ENCODE results near the gene MYT1.

Gene MYT1

DNA sequence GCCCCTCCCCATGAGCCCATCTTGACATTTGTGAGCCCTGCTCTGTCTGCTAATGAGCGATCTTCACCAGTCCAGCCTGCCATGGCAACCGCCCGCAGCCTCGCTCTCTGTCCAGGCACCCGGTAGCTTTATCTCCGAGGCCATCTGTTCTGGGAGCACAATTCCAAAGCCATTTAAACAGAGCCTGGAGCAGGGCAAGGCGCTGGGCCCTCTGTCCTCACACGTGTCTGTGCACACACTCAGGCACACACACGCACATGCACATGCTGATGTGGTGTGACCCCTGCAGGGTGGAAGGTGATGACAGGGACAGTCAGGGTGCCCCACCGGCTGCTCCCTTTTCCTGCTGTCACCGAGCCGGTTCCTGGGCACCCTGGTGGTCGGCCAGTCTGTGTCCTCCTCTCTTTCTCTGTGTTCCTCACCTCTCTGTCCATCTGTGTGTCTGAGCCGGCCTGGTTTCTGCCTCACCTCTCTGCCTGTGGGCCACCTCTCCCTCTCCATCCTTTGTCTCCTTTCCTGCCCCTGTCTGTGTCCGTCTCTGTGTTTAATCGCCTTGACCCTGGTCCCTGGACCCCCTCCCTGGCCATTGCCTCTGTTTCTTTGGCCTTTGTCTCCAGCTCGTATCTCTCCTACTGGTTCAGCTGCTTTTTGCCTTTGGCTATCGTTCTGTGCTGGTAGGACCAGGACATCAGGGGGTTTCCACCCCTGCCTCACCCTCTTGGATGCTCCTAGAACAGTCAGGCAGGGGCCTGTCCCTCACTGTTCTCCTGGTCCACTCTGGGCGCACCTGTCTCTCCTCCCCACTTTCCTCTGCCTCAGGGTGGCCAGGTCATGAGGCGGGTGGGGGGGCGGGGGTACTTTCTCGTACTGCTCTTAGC lies 8.8 kb upstream of the MYT1 start:
- no peak for DNase-seq

DNA sequence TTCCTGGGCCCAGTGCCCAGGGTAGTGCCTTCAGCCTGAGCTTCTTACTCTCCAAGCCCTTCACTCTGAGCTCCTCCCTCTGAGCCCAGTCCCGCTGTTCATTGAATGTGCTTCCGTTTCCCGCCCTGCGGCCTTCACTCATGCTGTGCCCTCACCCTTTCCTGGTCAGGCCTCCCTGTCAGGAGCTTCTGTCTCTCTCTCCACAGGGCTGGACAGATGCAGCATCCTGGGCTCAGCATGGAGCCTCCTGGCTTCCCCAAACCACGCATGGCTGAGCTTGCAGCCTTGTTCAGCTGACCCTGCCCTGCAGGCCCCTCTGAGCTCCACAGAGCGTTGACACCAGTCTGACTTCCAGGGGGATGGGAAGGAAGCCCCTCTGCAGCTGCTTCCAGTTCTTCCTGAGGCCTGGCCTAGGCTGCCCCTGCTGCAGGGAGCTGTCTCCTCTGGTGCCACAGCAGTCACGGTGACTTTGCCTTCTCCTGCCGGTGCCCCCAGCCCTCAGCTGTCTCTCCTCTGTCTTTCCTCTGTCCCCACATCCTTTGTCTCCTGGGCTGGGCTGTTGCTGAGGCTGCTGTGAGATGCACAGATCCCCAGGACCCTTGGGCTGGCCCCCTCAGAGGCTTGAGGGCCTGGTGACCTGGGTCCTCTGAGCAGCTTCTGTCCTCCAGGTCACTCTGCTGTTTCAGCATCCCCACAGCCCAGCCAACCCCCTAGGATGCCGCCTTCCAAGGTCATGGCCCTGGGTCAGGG lies 7.9 kb upstream of the MYT1 start:
- no peak for DNase-seq

DNA sequence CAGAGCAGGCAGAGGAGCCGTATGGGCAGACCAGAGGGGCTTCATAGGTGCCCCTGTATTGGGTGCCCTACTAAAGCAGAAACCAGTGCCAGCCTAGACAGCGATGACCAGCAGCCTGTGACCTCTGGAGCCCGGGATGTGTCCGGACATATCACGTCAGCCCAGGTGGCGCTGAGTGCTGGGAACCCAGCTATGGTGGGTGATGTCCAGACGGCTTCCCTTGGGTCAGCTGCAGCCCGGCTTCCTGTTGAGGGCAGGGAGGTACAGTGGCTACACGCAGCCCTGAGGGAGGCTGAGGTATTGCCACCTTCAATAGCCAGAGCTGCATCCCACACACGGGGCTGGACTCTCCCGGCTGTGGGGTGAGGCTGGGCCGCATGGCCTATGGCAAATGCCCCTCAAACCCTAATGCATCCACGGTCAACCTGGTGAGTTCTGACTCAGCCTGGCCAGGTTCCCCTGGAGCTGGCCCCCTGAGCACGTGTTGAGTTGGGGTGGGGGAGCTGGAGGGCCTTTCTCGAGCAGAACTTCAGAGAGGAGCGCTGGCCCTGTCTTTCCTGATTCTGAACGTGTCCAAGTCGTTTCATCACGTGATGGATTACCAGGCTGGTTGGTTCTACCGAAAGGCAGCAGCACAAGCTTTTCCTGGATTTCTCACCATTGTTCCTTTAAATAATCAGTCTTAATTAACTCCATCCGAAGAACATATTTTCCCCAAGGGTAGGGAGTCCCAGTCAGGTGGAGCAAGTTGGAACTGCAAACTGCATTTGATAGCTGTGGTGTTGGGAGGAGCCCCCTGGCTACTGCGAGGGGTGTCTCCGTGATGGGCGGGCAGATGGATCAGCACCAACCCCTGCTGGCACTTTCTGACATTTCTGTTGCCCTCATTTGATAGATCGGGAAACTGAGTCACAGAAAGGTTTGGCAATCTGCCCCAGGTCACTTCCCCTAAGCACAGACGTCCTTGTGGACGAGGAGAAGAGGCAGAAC lies 7.1 kb upstream of the MYT1 start:
- DNase-seq: no peak

DNA sequence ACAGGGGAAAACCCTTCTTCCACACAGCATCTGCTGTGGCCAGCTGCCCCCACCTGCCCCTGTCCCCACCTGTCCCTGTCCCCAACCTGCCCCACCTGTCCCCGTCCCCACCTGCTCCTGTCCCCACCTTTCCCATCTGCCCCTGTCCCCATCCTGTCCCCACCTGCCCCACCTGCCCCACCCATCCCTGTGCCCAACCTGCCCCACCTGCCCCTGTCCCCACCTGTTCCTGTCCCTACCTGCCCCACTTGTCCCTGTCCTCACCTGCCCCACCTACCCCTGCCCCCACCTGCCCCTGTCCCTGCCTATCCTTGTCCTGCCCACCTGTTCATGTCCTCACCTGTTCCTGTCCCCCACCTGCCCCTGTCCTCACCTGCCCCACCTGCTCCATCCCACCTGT lies 6.4 kb upstream of the MYT1 start:
- no peak for DNase-seq

DNA sequence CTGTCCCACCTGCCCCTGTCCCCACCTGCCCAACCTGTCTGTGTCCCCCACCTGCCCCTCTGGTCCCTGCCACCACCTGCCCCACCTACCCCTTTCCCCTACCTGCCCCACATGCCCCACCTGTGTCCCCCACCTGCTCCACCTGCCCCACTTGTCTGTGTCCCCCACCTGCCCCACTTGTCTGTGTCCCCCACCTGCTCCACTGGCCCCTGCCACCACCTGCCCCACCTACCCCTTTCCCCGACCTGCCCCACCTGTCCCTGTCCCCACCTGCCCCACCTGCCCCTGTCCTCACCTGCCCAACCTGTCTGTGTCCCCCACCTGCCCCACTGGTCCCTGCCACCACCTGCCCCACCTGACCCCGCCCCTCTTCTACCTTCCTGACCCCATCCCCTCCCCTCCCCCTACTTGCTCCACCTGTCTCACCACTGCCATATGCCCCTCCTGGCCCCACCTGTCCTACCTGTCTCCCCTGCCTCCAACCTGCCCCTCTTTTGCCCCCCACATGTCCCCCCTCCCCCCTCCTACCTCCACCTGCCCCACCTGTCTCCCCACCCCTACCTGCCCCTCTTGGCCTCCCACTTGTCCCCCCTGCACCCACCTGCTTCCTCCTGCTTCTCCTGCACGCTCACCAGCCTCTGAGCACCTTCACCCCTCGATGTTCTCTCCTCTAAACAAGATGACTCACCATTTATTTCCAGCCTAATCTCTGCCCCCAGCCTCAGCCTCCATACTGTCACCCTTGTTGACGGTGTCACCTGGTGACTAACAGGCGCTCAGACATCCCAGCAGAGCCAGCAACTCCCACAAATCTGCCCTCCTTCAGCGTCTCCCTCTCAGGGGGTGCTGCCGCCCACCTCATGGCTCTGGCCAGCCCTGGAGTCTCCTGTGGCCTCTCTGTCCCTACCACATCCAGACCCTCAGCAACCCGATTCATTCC lies 5.6 kb upstream of the MYT1 start:
- DNase-seq: no peak

DNA sequence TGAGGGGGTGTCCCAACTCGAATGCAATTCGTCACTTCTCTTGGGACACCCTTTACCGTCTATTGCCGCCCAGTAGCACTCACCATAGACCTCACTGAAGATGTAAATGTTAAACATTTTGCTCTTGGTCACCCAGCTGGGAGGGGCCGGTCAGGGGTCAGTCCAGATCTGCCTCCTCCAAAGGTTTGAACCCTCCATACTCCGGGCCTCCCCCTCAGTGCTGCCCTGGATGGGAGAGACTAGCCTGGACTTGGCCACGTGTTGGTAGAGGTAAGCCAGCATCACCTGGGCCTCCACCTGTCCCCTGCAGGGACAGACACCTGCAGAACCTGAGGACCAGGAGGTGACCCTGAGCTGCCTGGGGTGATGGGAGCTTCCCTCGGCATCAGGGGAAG lies 5.0 kb upstream of the MYT1 start:
- no peak for DNase-seq

DNA sequence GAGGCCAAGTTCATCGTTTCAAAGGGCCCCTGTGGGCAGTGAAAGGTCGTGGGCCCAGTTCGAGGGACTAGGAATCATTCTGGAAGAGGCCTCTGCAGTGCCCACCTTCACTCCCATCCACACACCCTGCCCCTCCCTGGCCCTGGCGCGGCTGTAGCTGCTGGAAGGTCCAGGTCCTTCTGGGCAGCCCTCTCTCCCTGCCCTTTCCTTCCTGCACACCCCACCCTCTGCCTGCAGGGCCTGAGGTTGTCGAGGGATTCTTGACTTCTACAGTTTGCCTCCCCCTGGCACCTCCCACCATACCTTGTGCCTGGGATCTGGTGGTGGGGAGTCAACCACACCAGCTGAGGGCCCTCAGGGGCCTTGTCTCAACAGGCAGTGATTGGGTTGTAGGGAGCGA lies 4.5 kb upstream of the MYT1 start:
- DNase-seq: no peak

DNA sequence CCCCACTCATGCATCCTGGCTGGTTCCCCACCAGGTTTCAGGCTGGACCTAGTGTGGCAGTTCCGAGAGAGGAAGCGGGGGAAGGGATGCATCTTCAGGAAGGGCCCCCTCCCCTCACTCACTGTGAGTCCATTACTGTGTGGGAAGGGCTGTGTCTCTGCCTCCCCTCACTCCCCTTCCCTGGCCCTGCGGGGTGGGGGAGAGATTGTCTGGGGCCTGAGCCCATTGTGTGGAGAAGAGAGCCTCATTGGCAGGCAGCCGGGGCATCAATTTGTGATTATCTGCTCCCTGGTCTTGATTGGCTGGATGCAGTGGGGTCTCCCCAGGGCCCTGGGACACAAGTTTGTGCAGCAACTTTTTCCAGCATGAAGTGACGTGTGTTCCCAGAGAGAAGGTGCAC lies 4.1 kb upstream of the MYT1 start:
- no peak for DNase-seq

DNA sequence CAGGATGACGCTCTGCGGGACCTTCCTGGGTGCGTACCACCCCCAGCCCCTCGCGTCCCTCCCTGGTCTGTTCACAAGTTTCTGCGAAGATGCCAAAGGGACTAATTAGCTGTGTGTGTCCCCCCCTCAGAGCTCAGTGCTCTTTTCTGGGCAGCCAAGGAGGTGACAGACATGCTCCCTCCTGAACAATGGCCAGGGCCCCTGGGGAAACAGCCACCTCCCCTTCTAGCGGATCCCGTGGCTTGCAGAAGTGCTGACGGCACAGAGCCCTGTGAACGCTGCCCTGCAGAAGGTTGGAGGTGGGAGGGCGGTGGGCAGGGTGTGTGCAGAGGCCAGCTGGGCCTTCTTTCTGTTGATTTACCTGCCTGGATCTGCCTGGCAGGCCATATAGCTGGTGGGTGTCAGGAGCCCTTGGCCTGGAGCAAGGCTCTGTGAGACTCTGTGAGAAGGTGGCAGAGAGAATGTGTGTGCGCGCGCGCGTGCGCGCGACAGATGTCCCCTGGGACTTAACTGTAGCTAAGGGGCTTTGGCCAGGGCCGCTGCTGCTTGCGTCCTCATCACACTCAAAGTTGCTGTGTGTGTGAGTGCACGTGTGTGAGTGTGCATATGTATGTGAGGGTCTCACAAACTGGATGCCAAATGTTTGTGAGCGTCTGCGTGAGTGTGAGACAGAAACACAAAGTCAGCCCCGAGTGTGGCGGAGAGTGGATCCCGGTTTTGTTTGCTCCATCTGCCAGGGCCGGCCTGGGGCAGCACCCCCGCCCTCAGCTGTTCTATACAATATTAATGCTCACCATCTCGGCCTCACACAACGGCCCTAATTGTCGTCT lies 3.5 kb upstream of the MYT1 start:
- DNase-seq: no peak

DNA sequence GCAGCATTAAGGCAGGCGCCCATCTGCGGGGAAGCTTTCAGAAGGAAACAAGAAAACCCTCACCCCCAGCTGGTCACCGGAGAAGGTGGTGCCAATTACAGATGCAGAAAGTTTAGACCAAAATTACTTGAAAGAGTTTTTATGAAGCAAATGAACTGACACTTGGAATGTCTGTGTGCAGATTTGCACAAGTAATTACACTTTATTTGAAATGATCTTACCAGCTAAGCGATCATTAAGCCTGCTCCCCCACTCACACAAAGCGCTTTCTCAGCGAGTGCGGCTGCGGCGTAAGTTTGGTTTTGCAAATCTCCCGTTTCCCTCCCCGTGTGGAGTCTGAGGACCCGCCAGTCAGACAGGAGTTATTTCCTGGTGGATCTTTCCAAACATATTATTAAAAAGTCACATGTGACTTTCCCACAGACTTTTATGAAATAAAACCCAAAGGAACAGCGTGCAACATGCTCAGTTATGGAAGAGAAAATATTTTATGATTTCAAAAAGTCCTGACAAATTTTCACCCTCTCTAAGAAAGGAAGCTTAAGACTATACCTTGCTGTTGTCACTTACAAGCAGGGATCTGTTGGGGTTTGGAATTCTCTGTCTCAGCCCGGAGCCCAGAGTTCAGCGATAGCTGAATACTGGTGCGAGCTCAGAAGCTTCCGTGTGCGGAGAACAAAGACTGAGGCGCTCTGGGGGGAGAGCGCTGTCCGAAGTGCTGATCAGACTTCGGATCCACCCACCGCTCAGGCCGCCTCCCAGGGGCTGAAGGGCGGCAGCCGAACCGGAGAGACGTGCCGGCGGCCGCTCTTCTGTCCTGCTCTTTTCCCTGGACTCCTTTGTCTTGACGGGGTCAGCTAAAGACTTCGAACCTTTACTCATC lies 2.7 kb upstream of the MYT1 start:
- DNase-seq: no peak

DNA sequence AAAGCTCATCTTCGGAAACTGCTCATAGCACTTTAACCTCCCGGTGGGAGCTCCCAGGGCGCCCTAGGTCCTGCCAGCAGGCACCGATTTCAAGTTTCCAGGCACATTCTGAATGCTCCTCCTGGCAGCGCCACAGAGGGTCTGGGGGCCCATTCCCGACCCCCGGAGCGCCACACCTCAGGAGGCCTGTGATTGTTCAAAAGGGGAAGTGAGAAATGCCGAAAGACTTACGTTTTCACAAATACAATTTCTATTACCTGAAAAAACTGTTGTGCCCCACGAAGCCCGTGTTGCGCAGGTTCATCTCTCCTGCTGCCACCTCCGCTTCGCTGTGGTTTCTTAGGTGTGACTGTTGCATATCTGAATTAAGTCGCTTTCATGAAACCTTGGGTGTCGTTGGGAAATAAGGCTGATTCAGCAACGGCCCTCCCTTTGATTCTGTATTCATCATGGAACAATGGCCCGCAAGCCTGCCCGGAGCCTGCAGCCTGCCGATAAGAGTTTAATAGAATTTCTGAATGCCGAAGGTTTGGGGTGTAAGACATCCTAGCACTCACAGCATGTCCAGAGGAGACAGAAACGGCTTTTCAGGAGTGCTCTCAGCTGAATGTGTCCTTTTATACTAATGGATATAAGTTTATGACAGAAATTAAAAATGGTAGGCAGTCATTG lies 1.9 kb upstream of the MYT1 start:
- no peak for DNase-seq

DNA sequence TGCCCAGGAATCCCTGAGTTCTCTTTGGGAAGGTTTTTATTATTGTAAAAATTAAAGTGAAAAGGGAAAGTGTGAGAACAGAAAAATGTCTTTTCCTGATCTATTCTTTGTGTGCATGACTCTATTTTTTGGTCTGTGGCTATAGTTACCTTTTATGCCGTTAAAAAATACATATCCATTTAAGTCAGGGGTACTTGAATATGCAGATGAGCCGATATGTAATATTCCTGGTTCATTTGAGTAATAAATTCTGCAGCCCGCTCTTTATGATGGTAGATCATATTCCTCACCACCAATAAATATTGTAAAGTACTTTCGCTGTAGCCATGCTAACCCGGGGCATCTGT lies 503 bp upstream of the MYT1 start:
- no peak for DNase-seq

DNA sequence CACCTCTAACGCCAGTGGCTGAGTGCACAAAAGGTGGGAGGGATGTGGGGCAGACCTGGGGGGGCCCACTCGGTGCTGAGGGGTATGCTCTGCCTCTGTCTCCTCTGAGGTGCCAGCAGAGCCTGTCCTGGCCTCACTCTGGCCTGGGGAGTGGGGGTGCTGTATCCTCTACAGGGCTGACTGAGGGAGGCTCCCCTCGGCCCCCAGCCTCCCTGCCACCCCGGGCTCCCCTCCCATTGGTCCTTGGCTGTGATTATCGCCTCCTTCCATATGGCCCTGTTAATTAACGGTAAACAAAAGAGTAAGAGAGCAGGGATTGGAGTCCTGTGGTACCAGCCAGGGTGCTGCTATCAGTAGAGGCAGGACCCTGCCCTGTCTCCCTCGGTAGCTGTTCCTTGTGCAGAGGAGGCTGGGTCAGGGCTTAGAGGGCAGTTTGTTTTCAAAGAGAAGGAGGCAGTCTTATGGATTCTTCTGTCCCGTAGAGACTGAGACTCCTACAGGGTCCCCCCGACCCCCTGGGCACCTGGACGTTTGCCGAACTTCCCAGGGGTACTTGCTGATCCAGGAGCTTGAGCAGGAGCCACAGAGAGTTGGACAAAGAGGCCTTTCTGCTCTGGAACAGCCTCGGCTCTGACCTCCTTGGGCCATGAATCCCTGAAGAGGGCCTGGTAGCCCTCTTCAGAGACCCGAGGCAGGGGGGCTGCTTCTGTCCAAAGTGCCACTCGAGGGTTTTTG lies 1.8 kb downstream of the MYT1 start:
- no peak for DNase-seq

DNA sequence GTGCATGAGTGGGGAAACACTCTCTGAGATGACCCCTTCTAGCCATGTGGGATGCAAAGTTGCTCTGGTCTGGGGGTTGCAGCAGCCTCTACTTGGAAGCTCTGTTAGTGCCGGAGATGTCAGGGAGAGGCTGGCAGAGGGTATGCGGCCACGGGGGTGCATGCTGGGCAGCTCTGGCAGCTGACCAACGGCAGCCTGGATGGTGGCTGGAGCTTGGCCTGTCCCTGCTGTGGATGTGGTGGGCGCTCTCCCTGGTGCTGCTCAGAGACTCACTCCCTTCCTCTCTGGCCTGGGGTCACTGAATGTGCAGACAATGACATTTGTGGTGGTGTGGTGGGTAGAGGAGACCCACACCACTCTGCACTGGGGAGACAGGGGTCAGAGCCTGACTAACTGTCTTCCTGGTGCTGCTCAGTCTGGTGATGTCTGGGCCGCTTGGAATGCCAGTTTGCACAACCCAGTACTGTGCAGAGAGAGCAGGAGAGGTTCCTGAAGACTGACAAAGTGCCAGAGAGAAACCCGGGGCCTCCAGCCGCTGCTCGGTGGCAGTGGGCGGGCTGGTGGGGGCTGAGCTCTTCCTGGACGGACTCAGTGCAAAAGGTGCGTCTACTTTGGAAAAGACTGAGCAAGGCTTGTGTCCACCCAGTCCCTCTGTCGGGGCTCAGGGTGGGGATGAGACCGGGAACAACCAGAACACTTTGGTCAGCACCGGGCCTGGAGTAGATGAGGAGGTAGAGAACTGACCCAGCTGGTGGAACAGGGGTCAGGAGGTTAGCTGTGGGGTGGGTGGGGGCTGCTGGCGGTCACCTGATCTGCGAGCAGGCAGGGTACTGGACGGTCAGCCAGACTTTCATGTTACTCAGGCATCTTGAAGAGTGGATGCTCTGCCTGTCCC lies 2.7 kb downstream of the MYT1 start:
- no peak for DNase-seq

DNA sequence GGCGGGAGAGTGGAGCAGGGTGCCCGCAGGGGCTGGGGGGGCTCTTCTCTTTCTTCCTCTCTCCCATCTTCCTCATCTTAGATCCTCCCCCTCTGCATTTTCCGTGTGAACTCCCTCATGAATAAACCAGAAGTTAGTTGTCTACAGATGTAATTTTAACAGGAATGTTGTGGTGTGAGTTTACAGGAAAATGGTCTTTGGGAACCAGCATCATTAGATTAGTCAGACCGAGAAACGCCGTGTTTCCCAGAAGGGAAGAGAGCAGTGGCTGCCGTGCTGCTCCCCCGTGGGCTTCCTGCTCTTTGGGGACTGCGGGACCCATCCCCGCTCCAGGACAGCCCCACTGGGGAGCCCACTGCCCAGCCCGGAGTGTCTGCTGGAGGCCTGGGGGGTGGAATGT lies 3.4 kb downstream of the MYT1 start:
- no peak for DNase-seq

DNA sequence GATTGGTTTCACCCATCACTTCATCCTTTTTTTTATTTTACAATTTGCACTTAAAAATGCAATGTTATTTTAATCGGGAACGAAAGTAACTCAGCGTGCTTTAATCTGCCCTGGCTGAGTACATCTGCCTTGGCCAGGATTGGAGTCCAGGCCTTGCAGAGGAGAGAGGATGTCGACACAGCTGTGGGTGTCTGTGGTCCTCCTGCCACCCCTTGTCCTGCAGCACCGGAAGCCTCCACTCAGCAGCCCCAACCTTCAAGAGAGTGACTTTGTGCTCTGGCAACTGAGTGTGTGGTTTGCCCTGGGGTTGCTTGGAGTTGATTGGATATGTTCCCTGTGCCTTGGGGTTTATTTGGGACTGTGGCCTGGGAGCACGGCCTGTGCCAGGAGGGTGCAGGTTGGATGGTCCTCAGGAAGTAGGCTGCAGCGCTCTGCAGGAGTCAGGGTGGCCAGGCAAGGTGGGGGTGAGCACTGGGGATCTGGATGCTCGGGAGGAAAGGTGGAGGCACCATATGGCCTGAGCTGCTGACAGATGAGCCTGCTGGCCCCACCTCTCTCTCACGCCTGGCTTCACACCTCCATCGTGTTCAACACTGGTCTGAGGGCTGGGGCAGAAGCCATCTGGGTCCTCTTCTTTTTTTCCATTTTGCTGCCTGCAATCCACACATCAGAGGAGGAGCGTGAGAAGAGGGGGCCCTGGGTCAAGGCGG lies 4.3 kb downstream of the MYT1 start:
- no peak for DNase-seq

DNA sequence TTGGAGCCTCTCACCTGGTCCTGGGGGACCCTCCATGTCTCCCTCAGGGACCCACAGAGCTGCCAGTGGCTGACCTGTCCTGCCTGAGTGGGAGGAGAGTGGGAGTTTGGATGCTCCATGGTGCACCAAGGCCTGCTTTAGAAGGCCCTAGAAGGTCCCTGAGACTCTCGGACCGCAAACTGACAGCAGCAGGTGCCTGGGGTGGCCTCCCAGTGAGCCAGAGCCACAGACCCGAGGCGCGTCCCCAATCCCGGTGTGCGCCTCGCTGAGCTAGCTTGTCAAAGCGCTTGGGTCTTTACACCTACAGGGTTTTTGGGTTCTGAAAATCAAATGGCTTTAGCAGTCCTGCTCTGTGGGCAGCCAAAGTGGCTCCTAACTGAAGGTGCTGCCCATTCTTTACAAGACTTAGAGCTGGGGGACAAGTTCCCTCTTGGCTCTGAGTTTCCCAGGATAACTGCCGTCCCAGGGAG lies 4.9 kb downstream of the MYT1 start:
- DNase-seq: no peak

Data from activated gamma-delta T cell (primary cell).